HG03060 (cell line): ENCODE data around the gene B4GALNT4.
"Not testable (repeated sequence)": the region's sequence is repeated elsewhere in the genome, so short reads cannot be mapped to it uniquely, and the experiment has no call there.

Experiments used
- ATAC-seq: cut with Tn5 transposase; IDR thresholded peaks from one replicate; pipeline ENCODE4 v1.9.1; 2021; ENCODE audit warnings: low read depth, moderate number of reproducible peaks; ENCODE audit not compliant: unreplicated experiment

B4GALNT4 gene, protein sequence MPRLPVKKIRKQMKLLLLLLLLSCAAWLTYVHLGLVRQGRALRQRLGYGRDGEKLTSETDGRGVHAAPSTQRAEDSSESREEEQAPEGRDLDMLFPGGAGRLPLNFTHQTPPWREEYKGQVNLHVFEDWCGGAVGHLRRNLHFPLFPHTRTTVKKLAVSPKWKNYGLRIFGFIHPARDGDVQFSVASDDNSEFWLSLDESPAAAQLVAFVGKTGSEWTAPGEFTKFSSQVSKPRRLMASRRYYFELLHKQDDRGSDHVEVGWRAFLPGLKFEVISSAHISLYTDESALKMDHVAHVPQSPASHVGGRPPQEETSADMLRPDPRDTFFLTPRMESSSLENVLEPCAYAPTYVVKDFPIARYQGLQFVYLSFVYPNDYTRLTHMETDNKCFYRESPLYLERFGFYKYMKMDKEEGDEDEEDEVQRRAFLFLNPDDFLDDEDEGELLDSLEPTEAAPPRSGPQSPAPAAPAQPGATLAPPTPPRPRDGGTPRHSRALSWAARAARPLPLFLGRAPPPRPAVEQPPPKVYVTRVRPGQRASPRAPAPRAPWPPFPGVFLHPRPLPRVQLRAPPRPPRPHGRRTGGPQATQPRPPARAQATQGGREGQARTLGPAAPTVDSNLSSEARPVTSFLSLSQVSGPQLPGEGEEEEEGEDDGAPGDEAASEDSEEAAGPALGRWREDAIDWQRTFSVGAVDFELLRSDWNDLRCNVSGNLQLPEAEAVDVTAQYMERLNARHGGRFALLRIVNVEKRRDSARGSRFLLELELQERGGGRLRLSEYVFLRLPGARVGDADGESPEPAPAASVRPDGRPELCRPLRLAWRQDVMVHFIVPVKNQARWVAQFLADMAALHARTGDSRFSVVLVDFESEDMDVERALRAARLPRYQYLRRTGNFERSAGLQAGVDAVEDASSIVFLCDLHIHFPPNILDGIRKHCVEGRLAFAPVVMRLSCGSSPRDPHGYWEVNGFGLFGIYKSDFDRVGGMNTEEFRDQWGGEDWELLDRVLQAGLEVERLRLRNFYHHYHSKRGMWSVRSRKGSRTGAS

GRCh38 chr11:369336-370018 lies at the start of gene B4GALNT4:
TSS of gene B4GALNT4 (plus strand) at chr11:369499. CDS start at chr11:369804, 305 bp downstream.
- no peak for ATAC-seq

DNA sequence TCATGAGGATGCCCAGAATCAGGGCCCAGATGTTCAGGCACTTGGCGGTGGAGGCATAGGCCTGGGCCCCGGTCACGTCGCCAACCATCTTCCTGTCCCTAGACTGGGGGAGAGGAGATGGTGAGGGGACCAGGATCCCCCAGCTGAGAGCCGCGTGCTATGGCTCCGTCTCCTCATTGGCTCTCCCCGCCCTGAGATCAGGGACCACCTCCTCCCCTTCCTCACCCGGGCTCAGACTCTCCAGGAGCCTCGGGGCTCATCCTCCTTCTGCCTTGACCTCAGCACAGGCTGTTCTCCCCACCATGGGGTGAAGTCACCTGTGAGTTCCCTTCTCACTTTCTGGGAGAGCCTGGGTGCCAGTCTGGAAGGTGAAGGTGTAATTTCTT lies 49.4 kb upstream of the B4GALNT4 start:
- ATAC-seq = not testable (repeated sequence)

DNA sequence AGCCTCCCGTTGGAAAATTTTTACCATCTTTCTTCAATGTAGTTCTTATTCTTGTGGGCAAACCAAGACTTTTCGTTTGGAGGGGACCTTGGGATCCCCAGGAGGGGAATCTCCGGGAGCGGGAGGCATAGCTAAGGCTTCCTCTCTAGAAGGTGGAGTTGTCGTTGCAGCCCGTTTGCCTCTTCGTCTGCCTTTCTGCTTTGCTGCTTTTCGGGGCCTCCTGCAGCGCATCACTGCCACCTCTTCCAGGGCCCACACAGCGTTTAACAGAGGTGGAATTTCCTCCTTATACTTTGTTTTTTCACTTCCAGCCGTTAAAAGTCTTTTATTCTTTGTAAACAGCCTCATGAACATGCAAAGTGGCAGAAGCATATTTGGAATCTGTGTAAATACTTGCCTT lies 45.1 kb upstream of the B4GALNT4 start:
- no peak for ATAC-seq

DNA sequence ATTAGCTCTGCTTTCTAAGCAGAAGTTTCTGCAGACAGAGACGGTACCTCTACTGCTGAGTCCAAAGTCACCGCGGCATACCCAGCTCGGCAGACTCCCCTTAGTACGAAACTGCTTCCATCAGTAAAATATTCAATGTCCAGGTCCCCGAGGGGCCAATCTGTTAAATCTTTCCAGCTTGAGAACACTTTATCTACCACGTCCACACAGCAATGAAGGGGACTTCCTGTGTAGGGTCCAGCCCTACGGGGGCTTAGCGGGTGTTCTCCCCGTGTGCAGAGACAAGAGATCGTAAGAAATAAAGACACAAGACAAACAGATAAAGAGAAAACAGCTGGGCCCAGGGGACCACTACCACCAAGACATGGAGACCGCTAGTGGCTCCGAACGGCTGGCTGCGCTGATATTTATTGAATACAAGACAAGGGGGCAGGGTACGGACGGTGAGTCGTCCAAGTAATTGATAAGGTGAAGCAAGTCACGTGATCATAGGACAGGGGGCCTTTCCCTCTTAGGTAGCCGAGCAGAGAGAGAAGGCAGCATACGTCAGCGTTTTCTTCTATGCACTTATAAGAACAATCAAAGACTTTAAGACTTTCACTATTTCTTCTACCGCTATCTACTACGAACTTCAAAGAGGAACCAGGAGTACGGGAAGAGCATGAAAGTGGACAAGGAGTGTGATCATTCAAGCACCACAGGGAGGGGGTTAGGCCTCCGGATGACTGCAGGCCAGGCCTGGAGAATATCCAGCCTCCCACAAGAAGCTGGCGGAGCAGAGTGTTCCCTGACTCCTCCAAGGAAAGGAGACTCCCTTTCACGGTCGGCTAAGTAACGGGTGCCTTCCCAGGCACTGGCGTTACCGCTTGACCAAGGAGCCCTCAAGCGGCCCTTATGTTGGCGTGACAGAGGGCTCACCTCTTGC lies 44.4 kb upstream of the B4GALNT4 start:
- ATAC-seq = not testable (repeated sequence)

DNA sequence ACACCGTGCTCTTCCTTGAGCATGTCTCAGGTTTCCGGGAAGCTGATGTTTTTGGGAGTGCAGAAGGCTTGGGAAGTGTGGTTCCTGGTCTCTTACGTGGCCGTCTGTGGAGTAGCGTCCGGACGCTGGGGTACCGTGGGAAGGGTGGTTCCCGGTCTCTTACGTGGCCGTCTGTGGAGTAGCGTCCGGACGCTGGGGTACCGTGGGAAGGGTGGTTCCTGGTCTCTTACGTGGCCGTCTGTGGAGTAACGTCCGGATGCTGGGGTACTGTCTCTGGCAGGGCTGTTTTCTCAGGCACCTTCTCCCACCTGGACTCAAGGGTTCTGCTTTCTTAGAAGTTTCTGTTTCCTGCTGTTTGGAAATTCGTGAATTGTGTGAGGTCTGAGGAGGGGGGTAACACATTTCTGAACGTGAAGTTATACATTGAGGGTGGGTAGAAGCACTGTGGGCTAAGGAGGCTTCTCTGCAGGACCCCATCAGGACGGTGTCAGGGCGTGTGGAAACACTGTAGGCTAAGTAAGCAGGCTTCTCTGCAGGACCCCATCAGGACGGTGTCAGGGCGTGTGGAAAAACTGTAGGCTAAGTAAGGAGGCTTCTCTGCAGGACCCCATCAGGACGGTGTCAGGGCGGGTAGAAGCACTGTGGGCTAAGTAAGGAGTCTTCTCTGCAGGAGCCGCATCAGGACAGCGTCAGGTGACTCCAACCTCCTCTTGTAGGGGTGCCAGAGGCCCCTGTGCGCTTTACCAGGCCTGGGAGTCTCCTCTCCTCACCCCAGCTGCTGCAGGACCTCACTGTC lies 43.3 kb upstream of the B4GALNT4 start:
- ATAC-seq = no peak

- no peak for ATAC-seq
Observed at GRCh38 chr11:326592-326841, 42.8 kb upstream of the B4GALNT4 start.

- ATAC-seq = peak; percentile 47
Observed at GRCh38 chr11:326842-327580, 42.3 kb upstream of the B4GALNT4 start.

DNA sequence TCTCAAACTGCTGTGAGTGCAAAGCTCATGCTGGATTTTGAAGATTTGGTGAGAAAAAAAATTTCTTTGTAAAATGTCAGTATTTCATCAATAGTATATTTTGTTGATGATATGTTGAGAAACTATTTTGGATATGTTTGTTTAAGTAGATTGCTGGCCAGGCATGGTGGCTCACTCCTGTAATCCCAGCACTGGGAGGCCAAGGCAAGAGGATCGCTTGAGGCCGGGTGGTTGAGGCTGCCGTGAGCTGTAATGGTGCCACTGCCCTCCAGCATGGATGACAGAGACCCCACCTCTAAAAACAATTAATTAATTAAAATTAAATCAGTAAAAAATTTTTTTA lies 41.7 kb upstream of the B4GALNT4 start:
- ATAC-seq = no peak

DNA sequence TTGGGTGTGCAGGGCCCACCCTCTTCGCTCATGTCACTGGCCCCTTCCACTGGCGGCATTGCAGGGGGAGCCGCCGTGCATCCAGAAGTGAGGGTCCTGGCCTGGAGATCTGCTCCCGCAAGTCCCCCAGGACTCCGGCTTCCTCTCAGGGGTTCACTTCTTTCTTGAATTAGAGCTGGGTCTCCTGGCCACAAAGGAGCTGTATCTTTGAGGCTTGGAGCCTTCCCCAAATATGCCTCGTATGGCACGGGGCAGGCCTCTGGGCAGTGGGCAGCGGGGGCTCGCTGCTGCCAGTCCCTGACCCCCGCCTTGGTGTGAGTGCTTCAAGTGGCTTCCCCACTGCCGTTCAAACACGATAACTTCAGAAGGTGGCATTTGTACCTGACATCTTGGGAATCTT lies 41.3 kb upstream of the B4GALNT4 start:
- no peak for ATAC-seq

GRCh38 chr11:328516-329100 lies 40.7 kb upstream of the B4GALNT4 start:
- not testable (repeated sequence) for ATAC-seq

DNA sequence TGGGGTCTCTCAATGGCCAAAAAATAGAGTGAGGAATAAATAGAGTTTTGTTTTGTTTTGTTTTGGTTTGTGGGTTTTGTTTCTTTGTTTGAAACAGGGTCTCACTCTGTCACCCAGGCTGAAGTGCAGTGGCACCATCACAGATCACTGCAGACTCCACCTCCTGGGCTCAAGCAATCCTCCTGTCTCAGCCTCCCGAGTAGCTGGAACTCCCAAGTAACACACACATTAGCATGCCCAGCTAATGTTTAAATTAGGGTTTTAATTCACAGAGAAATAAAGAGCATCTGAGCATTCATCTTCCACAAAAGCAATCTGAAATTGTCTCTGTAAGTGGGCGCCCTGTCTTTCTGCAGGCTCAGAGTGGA lies 39.4 kb upstream of the B4GALNT4 start:
- ATAC-seq = no peak

DNA sequence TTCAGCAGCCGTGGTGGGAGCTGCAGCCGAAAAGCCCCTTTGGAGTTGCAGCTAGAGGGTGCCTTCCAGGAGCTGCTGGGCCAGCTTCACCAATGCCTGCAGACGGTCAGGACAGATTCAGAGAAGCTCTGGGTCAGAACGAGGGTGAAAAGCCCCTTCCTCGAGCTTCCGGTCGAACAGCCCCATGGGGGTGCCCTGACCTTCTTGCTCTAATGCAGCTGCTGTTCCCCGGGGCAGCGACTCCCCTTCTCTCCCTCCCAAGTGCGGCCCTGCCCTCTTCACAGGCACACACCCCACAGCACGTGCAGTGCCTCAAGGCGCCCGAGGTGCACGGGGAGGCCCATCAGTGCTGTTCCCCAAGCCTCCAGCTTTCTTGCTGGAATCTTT lies 39.0 kb upstream of the B4GALNT4 start:
- ATAC-seq = no peak

GRCh38 chr11:330694-331357 lies 38.5 kb upstream of the B4GALNT4 start:
- ATAC-seq = no peak

DNA sequence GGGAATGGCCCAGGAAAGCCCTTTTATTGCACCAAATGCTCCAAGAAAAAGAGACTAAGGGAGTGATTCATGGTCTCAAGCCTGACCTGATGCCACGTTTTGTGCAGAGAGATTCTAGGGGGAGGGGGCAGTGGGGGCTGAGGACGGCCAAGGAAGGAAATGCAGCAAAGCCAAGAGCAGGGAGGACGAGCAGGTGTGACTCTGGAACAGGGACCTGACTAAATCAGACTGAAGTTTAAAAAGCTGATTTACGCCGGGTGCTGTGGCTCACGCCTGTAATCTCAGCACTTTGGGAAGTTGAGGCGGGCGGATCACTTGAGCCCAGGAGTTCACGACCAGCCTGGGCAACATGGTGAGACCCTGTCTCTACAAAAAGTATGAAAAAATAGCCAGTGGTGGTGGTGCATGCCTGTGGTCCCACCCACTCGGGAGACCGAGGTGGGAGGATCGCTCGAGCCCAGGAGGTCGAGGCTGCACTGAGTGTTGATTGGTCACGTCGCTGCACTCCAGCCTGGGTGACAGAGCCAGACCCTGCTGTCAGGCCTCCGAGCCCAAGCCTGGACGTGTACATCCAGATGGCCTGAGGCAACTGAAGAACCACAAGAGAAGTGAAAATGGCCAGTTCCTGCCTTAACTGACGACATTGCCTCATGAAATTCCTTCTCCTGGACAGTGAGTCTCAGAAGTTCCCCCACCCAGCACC lies 37.8 kb upstream of the B4GALNT4 start:
- ATAC-seq = no peak

GRCh38 chr11:332651-333480 lies 36.4 kb upstream of the B4GALNT4 start:
- ATAC-seq = no peak

DNA sequence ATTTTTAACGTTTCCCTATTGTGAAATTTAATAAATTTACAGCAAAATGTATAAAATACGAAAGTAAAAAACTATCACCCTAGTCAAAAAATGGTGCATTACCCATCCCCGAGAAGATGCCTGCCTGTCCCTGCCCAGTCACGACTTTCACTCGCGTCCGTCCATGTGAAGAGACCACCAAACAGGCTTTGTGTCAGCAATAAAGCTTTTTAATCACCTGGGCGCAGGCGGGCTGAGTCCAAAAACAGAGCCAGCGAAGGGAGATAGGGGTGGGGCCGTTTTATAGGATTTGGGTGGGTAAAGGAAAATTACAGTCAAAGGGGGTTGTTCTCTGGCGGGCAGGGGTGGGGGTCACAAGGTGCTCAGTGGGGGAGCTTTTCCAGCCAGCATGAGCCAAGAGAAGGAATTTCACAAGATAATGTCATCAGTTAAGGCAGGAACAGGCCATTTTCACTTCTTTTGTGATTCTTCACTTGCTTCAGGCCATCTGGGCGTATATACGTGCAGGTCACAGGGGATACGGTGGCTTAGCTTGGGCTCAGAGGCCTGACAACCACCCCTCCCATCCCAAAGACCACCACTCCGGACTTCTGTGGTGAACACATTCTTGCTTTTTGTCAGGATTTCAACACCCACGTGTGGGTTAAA lies 35.6 kb upstream of the B4GALNT4 start:
- not testable (repeated sequence) for ATAC-seq
